Type B pancreatic cell (in vitro differentiated cells): ENCODE measurements around the gene PAFAH1B2. TPM values are rescaled to one million over a fixed set of nuclear protein-coding genes. Genes with fewer than 3 reads are reported as not detected.
A peak's percentile ranks its signal among the peaks of the same experiment; 100 is the strongest.

Experiments
- DNase-seq: peaks from one replicate; pipeline ENCODE4 v3.0.0; 2021; ENCODE audit warnings: mixed read lengths; ENCODE audit not compliant: unreplicated experiment; ENCODE audit errors: extremely low spot score
- H3K27ac Mint-ChIP-seq: 2 replicates; pipeline ENCODE4 v1.8.0; 2021; ENCODE audit warnings: mild to moderate bottlenecking, mixed read lengths
- H3K27me3 Mint-ChIP-seq: 2 replicates; pipeline ENCODE4 v1.8.0; 2021; ENCODE audit warnings: mixed read lengths
- H3K36me3 Mint-ChIP-seq: 2 replicates; pipeline ENCODE4 v1.8.0; 2021; ENCODE audit warnings: mixed read lengths
- H3K4me1 Mint-ChIP-seq: one replicate; pipeline ENCODE4 v1.8.0; 2021; ENCODE audit warnings: mixed read lengths; ENCODE audit not compliant: unreplicated experiment
- H3K4me3 Mint-ChIP-seq: 2 replicates; pipeline ENCODE4 v1.8.0; 2021; ENCODE audit warnings: mild to moderate bottlenecking, mixed read lengths
- H3K9me3 Mint-ChIP-seq: 2 replicates; pipeline ENCODE4 v1.8.0; 2021; ENCODE audit warnings: mixed read lengths
- total RNA-seq: library from RNA; stranded (reverse); gene quantifications from 2 replicates; pipeline ENCODE4 v1.2.1, GENCODE V29; 2021; ENCODE audit warnings: low replicate concordance
- TF ChIP-seq, protein P1 (sequence below): fragments of 200-600 bp; sonication (generic); conservative IDR thresholded peaks from 2 replicates; pipeline ENCODE4 v1.5.0; 2021; ENCODE audit warnings: antibody characterized with exemption, mild to moderate bottlenecking

The PAFAH1B2 gene
- total RNA-seq, 1 donor from 2014 or later: 94.5 TPM

DNA sequence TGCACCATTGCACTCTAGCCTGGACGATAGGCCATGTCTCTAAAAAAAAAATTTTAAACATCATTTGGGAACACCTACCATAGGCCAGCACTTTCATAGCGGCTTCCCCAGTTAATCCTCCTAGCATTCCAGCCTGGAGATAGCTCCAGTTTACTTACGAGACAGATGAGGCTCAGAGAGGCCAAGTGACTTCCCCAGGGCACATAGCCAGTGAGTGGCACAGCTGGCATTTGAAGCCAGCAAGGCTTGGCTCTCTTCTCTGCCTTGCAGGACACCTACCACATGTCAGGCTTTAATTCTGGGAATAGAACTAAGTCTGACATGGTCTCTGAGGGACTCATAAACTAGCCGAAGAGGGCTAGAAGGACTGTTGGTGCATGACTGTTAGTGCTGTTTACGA is 50.2 kb downstream of the PAFAH1B2 start:
- TF ChIP-seq, protein P1, sequence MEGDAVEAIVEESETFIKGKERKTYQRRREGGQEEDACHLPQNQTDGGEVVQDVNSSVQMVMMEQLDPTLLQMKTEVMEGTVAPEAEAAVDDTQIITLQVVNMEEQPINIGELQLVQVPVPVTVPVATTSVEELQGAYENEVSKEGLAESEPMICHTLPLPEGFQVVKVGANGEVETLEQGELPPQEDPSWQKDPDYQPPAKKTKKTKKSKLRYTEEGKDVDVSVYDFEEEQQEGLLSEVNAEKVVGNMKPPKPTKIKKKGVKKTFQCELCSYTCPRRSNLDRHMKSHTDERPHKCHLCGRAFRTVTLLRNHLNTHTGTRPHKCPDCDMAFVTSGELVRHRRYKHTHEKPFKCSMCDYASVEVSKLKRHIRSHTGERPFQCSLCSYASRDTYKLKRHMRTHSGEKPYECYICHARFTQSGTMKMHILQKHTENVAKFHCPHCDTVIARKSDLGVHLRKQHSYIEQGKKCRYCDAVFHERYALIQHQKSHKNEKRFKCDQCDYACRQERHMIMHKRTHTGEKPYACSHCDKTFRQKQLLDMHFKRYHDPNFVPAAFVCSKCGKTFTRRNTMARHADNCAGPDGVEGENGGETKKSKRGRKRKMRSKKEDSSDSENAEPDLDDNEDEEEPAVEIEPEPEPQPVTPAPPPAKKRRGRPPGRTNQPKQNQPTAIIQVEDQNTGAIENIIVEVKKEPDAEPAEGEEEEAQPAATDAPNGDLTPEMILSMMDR: no peak
- no peak overlapping the region for H3K27ac Mint-ChIP-seq
- no peak overlapping the region for H3K4me3 Mint-ChIP-seq
- DNase-seq: no peak
- H3K36me3 Mint-ChIP-seq: peaks cover 16% of the 10 kb centered on the region
- H3K27me3 Mint-ChIP-seq: no peaks in the 10 kb centered on the region
- no peaks in the 10 kb centered on the region for H3K9me3 Mint-ChIP-seq
- H3K4me1 Mint-ChIP-seq: peaks cover 16% of the 10 kb centered on the region

DNA sequence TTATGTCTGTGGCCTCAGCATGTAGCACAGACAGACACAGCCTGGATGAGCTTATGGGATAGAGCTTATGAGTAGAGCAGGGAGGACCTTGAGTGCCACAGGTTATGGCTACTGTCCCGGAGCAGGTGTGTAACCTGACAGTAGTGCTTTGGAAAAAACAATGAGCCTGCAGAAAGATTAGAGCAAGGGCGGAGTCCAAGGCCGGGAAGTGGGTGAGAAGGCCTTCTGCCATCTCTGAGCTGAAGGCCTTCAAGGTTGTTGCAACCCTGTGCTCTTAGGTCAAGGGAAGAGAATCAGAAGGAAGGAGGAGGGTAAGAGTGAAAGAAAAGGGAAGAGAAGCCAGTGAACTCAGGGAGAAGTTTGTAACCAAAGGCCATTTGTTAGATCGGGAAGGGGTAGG is 51.2 kb downstream of the PAFAH1B2 start:
- Mint-ChIP-seq H3K27me3 (no peaks in the 10 kb centered on the region), H3K4me1 (peaks cover 21% of the 10 kb centered on the region), H3K9me3 (no peaks in the 10 kb centered on the region), H3K27ac (peak overlapping the region; percentile 68), H3K4me3 (no peak overlapping the region), H3K36me3 (peaks cover 16% of the 10 kb centered on the region)
- no peak for DNase-seq
- TF ChIP-seq, protein P1: no peak

DNA sequence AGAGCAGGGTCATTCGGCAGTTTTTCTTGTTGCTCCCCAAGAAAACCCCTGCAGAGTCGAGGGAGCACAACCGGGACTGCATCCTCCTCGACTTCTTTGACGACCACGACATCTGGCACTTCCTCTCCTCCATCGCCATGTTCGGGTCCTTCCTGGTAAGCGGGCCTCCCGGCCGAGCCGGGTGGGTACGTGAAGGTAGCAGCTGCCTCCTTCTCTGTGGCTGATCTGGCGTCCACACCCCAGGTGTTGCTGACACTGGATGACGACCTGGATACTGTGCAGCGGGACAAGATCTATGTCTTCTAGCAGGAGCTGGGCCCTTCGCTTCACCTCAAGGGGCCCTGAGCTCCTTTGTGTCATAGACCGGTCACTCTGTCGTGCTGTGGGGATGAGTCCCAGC is 51.7 kb downstream of the PAFAH1B2 start:
- Mint-ChIP-seq H3K4me3 (no peak overlapping the region), H3K27ac (no peak overlapping the region), H3K9me3 (no peaks in the 10 kb centered on the region), H3K4me1 (peaks cover 24% of the 10 kb centered on the region), H3K27me3 (no peaks in the 10 kb centered on the region), H3K36me3 (peaks cover 16% of the 10 kb centered on the region)
- DNase-seq: no peak
- TF ChIP-seq, protein P1: no peak

DNA sequence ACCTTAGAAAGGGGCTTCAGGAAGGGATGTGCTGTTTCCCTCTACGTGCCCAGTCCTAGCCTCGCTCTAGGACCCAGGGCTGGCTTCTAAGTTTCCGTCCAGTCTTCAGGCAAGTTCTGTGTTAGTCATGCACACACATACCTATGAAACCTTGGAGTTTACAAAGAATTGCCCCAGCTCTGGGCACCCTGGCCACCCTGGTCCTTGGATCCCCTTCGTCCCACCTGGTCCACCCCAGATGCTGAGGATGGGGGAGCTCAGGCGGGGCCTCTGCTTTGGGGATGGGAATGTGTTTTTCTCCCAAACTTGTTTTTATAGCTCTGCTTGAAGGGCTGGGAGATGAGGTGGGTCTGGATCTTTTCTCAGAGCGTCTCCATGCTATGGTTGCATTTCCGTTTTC is 52.9 kb downstream of the PAFAH1B2 start:
- Mint-ChIP-seq H3K4me1 (peaks cover 25% of the 10 kb centered on the region), H3K27me3 (no peaks in the 10 kb centered on the region), H3K9me3 (no peaks in the 10 kb centered on the region), H3K36me3 (peaks cover 14% of the 10 kb centered on the region), H3K4me3 (no peak overlapping the region), H3K27ac (peak overlapping the region; percentile 53)
- DNase-seq: no peak
- TF ChIP-seq, protein P1: no peak

DNA sequence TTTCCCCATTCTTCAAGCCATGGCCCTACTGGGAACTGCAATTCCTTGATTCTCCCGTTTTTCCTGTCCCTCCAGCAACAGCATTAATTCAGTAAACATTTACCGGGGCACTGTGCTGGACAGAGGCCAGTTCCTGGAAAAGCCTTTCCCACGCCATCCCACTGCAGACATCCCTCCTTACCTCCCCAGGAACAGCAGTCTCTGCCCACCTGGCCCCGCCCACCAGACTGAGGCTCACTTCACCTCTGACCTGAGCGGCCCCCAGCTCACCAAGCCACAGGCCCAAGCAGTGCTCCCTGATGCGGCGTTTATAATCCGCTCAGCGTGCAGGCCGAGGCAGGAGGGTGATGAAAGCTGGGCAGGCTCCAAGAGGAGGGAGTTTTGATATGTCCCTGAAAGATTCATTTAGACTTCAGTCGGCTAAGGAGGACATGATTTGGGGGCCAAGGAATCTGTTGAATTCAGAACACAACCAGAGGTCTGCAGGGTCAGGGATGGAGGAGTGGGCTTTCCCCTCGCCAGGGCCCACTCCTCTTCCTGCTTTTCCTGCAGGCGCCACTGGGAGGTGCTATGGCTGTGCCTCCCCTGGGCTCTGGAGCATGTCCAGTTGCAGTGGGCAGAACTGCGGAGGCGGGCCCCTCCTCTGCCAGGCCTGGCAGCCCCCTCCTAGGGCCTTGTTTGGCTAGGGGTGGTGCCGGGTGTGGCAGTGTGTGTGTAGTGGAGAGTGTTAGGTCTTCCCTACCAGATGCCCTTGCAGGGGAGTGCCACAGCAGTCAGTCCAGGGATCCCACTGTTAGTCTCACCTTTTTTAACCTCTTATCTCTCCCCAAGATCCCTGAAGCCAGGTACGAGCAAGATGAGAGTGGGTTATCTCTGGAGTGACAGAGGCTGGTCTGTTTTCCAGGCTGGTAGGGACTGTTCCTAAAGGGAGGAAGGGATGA is 53.7 kb downstream of the PAFAH1B2 start:
- TF ChIP-seq, protein P1: peak; percentile 71
- DNase-seq: no peak
- Mint-ChIP-seq H3K27ac (peak overlapping the region; percentile 65), H3K4me1 (peaks cover 25% of the 10 kb centered on the region), H3K36me3 (peaks cover 12% of the 10 kb centered on the region), H3K27me3 (no peaks in the 10 kb centered on the region), H3K9me3 (no peaks in the 10 kb centered on the region), H3K4me3 (peak overlapping the region; percentile 76)
